IPS-18a (cell line): ENCODE results near the gene KIF3B.
A peak's percentile ranks its signal among the peaks of the same experiment; 100 is the strongest.
"Not testable (repeated sequence)": the region's sequence is repeated elsewhere in the genome, so short reads cannot be mapped to it uniquely, and the experiment has no call there.

Experiments used
- H3K27ac ChIP-seq: one replicate; pipeline ENCODE4 v1.5.1; 2013; ENCODE audit warnings: low read length
- H3K27me3 ChIP-seq: one replicate; pipeline ENCODE4 v1.6.1; 2013; ENCODE audit warnings: mild to moderate bottlenecking, low read length; ENCODE audit not compliant: control insufficient read depth, insufficient read depth
- H3K36me3 ChIP-seq: one replicate; pipeline ENCODE4 v1.6.1; 2013; ENCODE audit warnings: low read depth, low read length; ENCODE audit not compliant: control insufficient read depth
- H3K4me1 ChIP-seq: one replicate; pipeline ENCODE4 v1.6.1; 2013; ENCODE audit warnings: low read depth, low read length; ENCODE audit not compliant: control insufficient read depth
- H3K4me3 ChIP-seq: one replicate; pipeline ENCODE4 v1.5.1; 2013; ENCODE audit warnings: low read length
- H3K9ac ChIP-seq: one replicate; pipeline ENCODE4 v1.6.1; 2013; ENCODE audit warnings: mild to moderate bottlenecking, low read length, moderate library complexity
- H3K9me3 ChIP-seq: one replicate; pipeline ENCODE4 v1.6.1; 2013; ENCODE audit warnings: low read depth, low read length; ENCODE audit not compliant: control insufficient read depth

The KIF3B gene

GRCh38 chr20:32251470-32251869, 26.0 kb upstream of the KIF3B start:
- Histone ChIP-seq H3K9ac (no peak overlapping the region), H3K9me3 (no peaks in the 10 kb centered on the region), H3K4me3 (no peak overlapping the region), H3K4me1 (no peaks in the 10 kb centered on the region), H3K27me3 (no peaks in the 10 kb centered on the region), H3K36me3 (no peaks in the 10 kb centered on the region), H3K27ac (no peak overlapping the region)

DNA sequence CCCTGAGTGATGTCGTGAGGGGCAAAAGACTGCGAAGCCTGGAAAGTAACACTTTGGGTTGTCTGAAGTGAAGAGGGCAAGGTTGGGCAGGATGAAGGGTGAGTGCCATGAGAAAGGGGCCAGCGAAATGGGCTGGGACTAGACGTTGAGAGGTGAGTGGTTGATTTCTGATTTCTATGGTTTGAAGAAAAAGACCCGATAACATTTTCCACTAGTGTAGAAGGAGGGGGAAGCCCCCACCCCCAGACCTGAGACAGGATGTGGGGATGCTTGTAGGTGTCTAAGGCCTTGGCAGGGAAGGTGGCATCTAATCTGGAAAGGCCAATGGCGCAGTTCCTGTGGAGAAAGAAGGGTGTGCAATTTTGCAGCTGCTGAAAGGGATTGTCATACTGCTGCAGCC, 25.3 kb upstream of the KIF3B start:
- Histone ChIP-seq H3K9ac (no peak overlapping the region), H3K9me3 (no peaks in the 10 kb centered on the region), H3K4me1 (no peaks in the 10 kb centered on the region), H3K36me3 (no peaks in the 10 kb centered on the region), H3K27me3 (no peaks in the 10 kb centered on the region), H3K27ac (no peak overlapping the region), H3K4me3 (no peak overlapping the region)

DNA sequence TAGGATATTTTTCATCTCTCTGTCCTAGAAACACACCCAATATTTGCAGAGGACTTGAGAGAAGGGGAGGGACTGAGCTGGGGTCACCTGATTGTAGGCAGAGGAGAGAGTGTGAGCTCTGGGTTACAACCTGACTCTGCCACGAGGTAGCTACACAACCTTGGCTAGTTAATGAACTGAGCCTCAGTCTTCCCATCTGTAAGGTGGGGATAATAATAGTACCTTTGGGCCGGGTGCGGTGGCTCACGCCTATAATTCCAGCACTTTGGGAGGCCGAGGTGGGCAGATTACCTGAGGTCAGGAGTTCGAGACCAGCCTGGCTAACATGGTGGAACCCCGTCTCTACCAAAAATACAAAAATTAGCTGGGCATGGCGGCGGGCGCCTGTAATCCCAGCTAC, 16.5 kb upstream of the KIF3B start:
- not testable (repeated sequence) for H3K36me3 ChIP-seq, H3K4me1 ChIP-seq, H3K9me3 ChIP-seq, H3K27ac ChIP-seq, H3K27me3 ChIP-seq, H3K4me3 ChIP-seq, H3K9ac ChIP-seq

GRCh38 chr20:32261644-32262043, 15.8 kb upstream of the KIF3B start:
- H3K27ac ChIP-seq, result no peak overlapping the region
- H3K4me1 ChIP-seq, result no peaks in the 10 kb centered on the region
- H3K36me3 ChIP-seq, result no peaks in the 10 kb centered on the region
- H3K9ac ChIP-seq, result no peak overlapping the region
- H3K4me3 ChIP-seq, result no peak overlapping the region
- no peaks in the 10 kb centered on the region for H3K9me3 ChIP-seq
- H3K27me3 ChIP-seq, result no peaks in the 10 kb centered on the region

DNA sequence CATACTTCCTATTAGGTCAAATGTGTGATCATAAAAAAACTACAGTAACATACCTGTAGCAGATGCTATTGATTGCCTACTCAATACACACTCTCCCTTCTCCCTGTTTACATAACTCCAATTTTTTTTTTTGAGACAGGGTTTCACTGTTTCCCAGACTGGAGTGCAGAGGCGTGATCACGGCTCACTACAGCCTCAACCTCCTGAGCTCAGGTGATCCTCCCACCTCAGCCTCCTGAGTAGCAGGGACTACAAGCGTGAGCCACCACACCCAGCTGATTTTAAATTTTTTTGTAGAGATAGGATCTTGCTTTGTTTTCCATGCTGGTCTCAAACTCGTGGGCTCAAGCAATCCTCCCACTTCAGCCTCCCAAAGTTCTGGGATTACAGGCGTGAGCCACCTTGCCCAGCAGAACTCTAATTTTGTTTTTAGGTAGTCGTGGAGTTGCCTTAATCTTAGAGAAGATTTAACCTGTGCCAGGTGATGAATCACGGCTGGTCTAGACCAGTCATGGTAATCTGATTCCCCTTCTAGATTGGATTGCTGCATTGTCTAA, 14.0 kb upstream of the KIF3B start:
- Histone ChIP-seq H3K9me3 (no peaks in the 10 kb centered on the region), H3K27me3 (no peaks in the 10 kb centered on the region), H3K9ac (no peak overlapping the region), H3K27ac (no peak overlapping the region), H3K4me1 (no peaks in the 10 kb centered on the region), H3K36me3 (no peaks in the 10 kb centered on the region), H3K4me3 (no peak overlapping the region)

GRCh38 chr20:32271620-32272019, 5.8 kb upstream of the KIF3B start:
- Histone ChIP-seq H3K27ac (no peak overlapping the region), H3K27me3 (no peaks in the 10 kb centered on the region), H3K4me3 (no peak overlapping the region), H3K9ac (no peak overlapping the region), H3K9me3 (no peaks in the 10 kb centered on the region), H3K36me3 (no peaks in the 10 kb centered on the region), H3K4me1 (no peaks in the 10 kb centered on the region)

GRCh38 chr20:32274359-32274758, 3.1 kb upstream of the KIF3B start:
- Histone ChIP-seq H3K9me3 (no peaks in the 10 kb centered on the region), H3K4me3 (no peak overlapping the region), H3K4me1 (no peaks in the 10 kb centered on the region), H3K36me3 (no peaks in the 10 kb centered on the region), H3K27me3 (no peaks in the 10 kb centered on the region), H3K9ac (no peak overlapping the region), H3K27ac (no peak overlapping the region)

- H3K9me3 ChIP-seq, H3K36me3 ChIP-seq, H3K4me3 ChIP-seq, H3K9ac ChIP-seq, H3K27ac ChIP-seq, H3K4me1 ChIP-seq, H3K27me3 ChIP-seq: not testable (repeated sequence)
Measured at GRCh38 chr20:32275163-32275562, 2.3 kb upstream of the KIF3B start.

GRCh38 chr20:32278199-32278643, 770 bp downstream of the KIF3B start:
- Histone ChIP-seq H3K27ac (no peak overlapping the region), H3K9ac (peak overlapping the region; percentile 52), H3K27me3 (no peaks in the 10 kb centered on the region), H3K4me3 (peak overlapping the region; percentile 88), H3K4me1 (no peaks in the 10 kb centered on the region), H3K9me3 (no peaks in the 10 kb centered on the region), H3K36me3 (no peaks in the 10 kb centered on the region)

GRCh38 chr20:32281711-32282110, 4.3 kb downstream of the KIF3B start:
- no peaks in the 10 kb centered on the region for H3K4me1 ChIP-seq
- no peak overlapping the region for H3K9ac ChIP-seq
- no peak overlapping the region for H3K27ac ChIP-seq
- no peaks in the 10 kb centered on the region for H3K9me3 ChIP-seq
- no peaks in the 10 kb centered on the region for H3K36me3 ChIP-seq
- no peak overlapping the region for H3K4me3 ChIP-seq
- no peaks in the 10 kb centered on the region for H3K27me3 ChIP-seq

DNA sequence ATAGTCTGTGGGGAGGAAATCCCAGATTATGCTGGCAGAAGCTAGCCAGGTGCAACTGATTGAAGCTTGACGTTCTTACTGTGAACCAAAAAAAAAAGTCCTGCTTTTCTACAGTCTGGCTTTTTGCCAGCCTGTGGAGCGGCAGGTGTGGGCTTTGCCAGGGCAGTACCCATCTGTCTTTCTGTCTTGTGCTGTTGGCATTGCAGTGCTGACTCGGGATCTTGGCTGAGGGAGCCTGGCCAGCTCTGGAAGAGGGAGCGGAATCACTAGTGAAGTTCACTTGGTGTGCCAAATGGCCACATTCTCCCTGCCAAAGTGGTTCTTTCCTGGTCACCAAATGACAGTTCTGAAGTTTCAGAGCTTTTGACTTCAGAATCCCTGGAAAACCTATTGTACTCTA, 5.0 kb downstream of the KIF3B start:
- Histone ChIP-seq H3K27me3 (no peaks in the 10 kb centered on the region), H3K9me3 (no peaks in the 10 kb centered on the region), H3K27ac (no peak overlapping the region), H3K4me3 (no peak overlapping the region), H3K4me1 (no peaks in the 10 kb centered on the region), H3K36me3 (no peaks in the 10 kb centered on the region), H3K9ac (no peak overlapping the region)

DNA sequence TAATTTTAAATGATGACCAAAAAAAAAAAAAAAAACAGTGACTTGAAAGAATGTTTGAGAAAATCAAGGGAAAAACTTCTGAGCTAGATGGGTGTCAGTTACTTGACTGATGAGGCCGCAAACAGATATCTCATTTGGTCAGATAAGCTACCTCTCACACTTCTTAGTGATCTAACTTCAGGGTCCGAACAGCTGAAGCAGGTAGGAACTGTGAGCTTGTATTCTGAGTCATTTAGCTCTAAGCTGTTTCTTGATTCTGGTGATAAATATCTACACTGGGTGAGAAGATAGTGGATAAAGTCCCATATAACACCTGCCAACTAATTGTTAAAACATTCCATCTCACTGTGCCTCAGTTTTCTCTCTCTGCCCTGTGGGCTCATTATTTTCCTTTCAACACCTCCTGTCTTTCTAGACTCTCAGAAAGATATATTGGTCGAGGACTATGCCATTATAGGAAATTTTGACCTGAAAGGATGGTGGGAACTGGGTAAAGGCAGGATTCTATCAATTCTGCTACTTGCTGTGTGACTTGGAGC, 7.7 kb downstream of the KIF3B start:
- Histone ChIP-seq H3K9me3 (no peaks in the 10 kb centered on the region), H3K27ac (no peak overlapping the region), H3K27me3 (no peaks in the 10 kb centered on the region), H3K4me3 (no peak overlapping the region), H3K9ac (no peak overlapping the region), H3K4me1 (no peaks in the 10 kb centered on the region), H3K36me3 (no peaks in the 10 kb centered on the region)
